DOHH2 (cell line): ENCODE data around the gene MACF1.

ENCODE experiments used
- CTCF ChIP-seq: fragments of 200-600 bp; sonication (generic); IDR thresholded peaks from one replicate; pipeline ENCODE4 v1.5.1; 2014; ENCODE audit warnings: antibody characterized with exemption, mild to moderate bottlenecking, low read depth, low read length; ENCODE audit not compliant: poor library complexity, severe bottlenecking
- EZH2phosphoT487 ChIP-seq: fragments of 200-600 bp; sonication (generic); IDR thresholded peaks from 2 replicates; pipeline ENCODE4 v1.6.1; 2017; ENCODE audit warnings: borderline replicate concordance, mild to moderate bottlenecking, antibody characterized with exemption, low read length, moderate library complexity, mixed read lengths

- no peak for TF ChIP-seq CTCF
- TF ChIP-seq EZH2phosphoT487 = no peak
These were observed 237.3 kb downstream of the MACF1 start for GRCh38 chr1:39441797-39442196.
